ENCODE data around the gene USP24.
"Not testable (repeated sequence)": the region's sequence is repeated elsewhere in the genome, so short reads cannot be mapped to it uniquely, and the experiment has no call there.

Gene USP24

GRCh38 chr1:55199735-55200134 is 15.4 kb downstream of the USP24 start:
- not testable (repeated sequence) for DNase-seq; H3K4me3 ChIP-seq (ENCODE audit: insufficient read depth, low read depth, low read length, poor library complexity, severe bottlenecking); H3K36me3 ChIP-seq (ENCODE audit: control insufficient read depth, insufficient read depth, low read length); H3K27me3 ChIP-seq (replicated peaks; ENCODE audit: control insufficient read depth, insufficient read depth, low read length, poor library complexity, severe bottlenecking); H3K9me3 ChIP-seq (ENCODE audit: control insufficient read depth, low read length); H3K27ac ChIP-seq (ENCODE audit: insufficient read depth, low read length, poor library complexity, severe bottlenecking)
- H3K4me1 ChIP-seq (ENCODE audit: control insufficient read depth, insufficient read depth, low read length, poor library complexity, severe bottlenecking), result peaks cover 16% of the 10 kb centered on the region

GRCh38 chr1:55198044-55198443 is 17.1 kb downstream of the USP24 start:
- H3K4me3 ChIP-seq (ENCODE audit: insufficient read depth, low read depth, low read length, poor library complexity, severe bottlenecking), result no peak overlapping the region

GRCh38 chr1:55197099-55197498 is 18.1 kb downstream of the USP24 start:
- DNase-seq, result no peak
- Histone ChIP-seq H3K27ac (ENCODE audit: insufficient read depth, low read length, poor library complexity, severe bottlenecking) (no peak overlapping the region), H3K9me3 (ENCODE audit: control insufficient read depth, low read length) (no peaks in the 10 kb centered on the region), H3K27me3 (replicated peaks; ENCODE audit: control insufficient read depth, insufficient read depth, low read length, poor library complexity, severe bottlenecking) (no peaks in the 10 kb centered on the region), H3K4me1 (ENCODE audit: control insufficient read depth, insufficient read depth, low read length, poor library complexity, severe bottlenecking) (peaks cover 10% of the 10 kb centered on the region), H3K4me3 (ENCODE audit: insufficient read depth, low read depth, low read length, poor library complexity, severe bottlenecking) (no peak overlapping the region), H3K36me3 (ENCODE audit: control insufficient read depth, insufficient read depth, low read length) (no peaks in the 10 kb centered on the region)

More at GRCh38 chr1:55198044-55198443, 17.1 kb downstream of the USP24 start:
- H3K27ac ChIP-seq (ENCODE audit: insufficient read depth, low read length, poor library complexity, severe bottlenecking), result no peak overlapping the region
- H3K9me3 ChIP-seq (ENCODE audit: control insufficient read depth, low read length), result no peaks in the 10 kb centered on the region
- no peak for DNase-seq
- H3K4me1 ChIP-seq (ENCODE audit: control insufficient read depth, insufficient read depth, low read length, poor library complexity, severe bottlenecking), result peaks cover 9% of the 10 kb centered on the region
- no peaks in the 10 kb centered on the region for H3K36me3 ChIP-seq (ENCODE audit: control insufficient read depth, insufficient read depth, low read length)
- no peaks in the 10 kb centered on the region for H3K27me3 ChIP-seq (replicated peaks; ENCODE audit: control insufficient read depth, insufficient read depth, low read length, poor library complexity, severe bottlenecking)

GRCh38 chr1:55196433-55197035 is 18.6 kb downstream of the USP24 start:
- no peak for DNase-seq
- no peak overlapping the region for H3K4me3 ChIP-seq (ENCODE audit: insufficient read depth, low read depth, low read length, poor library complexity, severe bottlenecking)
- H3K9me3 ChIP-seq (ENCODE audit: control insufficient read depth, low read length), result no peaks in the 10 kb centered on the region
- no peak overlapping the region for H3K27ac ChIP-seq (ENCODE audit: insufficient read depth, low read length, poor library complexity, severe bottlenecking)
- H3K4me1 ChIP-seq (ENCODE audit: control insufficient read depth, insufficient read depth, low read length, poor library complexity, severe bottlenecking), result peaks cover 10% of the 10 kb centered on the region
- H3K36me3 ChIP-seq (ENCODE audit: control insufficient read depth, insufficient read depth, low read length), result no peaks in the 10 kb centered on the region
- H3K27me3 ChIP-seq (replicated peaks; ENCODE audit: control insufficient read depth, insufficient read depth, low read length, poor library complexity, severe bottlenecking), result no peaks in the 10 kb centered on the region

- H3K9me3 ChIP-seq (ENCODE audit: control insufficient read depth, low read length), result no peaks in the 10 kb centered on the region
- no peak for DNase-seq
- H3K4me3 ChIP-seq (ENCODE audit: insufficient read depth, low read depth, low read length, poor library complexity, severe bottlenecking), result no peak overlapping the region
- H3K4me1 ChIP-seq (ENCODE audit: control insufficient read depth, insufficient read depth, low read length, poor library complexity, severe bottlenecking), result peaks cover 10% of the 10 kb centered on the region
- no peaks in the 10 kb centered on the region for H3K27me3 ChIP-seq (replicated peaks; ENCODE audit: control insufficient read depth, insufficient read depth, low read length, poor library complexity, severe bottlenecking)
- H3K36me3 ChIP-seq (ENCODE audit: control insufficient read depth, insufficient read depth, low read length), result no peaks in the 10 kb centered on the region
- H3K27ac ChIP-seq (ENCODE audit: insufficient read depth, low read length, poor library complexity, severe bottlenecking), result no peak overlapping the region
Measured at GRCh38 chr1:55195521-55196233, 19.5 kb downstream of the USP24 start.

- no peak for DNase-seq
- H3K4me1 ChIP-seq (ENCODE audit: control insufficient read depth, insufficient read depth, low read length, poor library complexity, severe bottlenecking), result peaks cover 10% of the 10 kb centered on the region
- no peaks in the 10 kb centered on the region for H3K36me3 ChIP-seq (ENCODE audit: control insufficient read depth, insufficient read depth, low read length)
- H3K27me3 ChIP-seq (replicated peaks; ENCODE audit: control insufficient read depth, insufficient read depth, low read length, poor library complexity, severe bottlenecking), result no peaks in the 10 kb centered on the region
- H3K27ac ChIP-seq (ENCODE audit: insufficient read depth, low read length, poor library complexity, severe bottlenecking), result no peak overlapping the region
- H3K9me3 ChIP-seq (ENCODE audit: control insufficient read depth, low read length), result no peaks in the 10 kb centered on the region
- H3K4me3 ChIP-seq (ENCODE audit: insufficient read depth, low read depth, low read length, poor library complexity, severe bottlenecking), result no peak overlapping the region
Measured at GRCh38 chr1:55194851-55195250, 20.3 kb downstream of the USP24 start.

GRCh38 chr1:55192093-55192492 is 23.1 kb downstream of the USP24 start:
- no peaks in the 10 kb centered on the region for H3K9me3 ChIP-seq (ENCODE audit: control insufficient read depth, low read length)
- H3K4me1 ChIP-seq (ENCODE audit: control insufficient read depth, insufficient read depth, low read length, poor library complexity, severe bottlenecking), result peaks cover 3% of the 10 kb centered on the region
- H3K4me3 ChIP-seq (ENCODE audit: insufficient read depth, low read depth, low read length, poor library complexity, severe bottlenecking), result no peak overlapping the region

GRCh38 chr1:55191219-55191952 is 23.8 kb downstream of the USP24 start:
- H3K4me1 ChIP-seq (ENCODE audit: control insufficient read depth, insufficient read depth, low read length, poor library complexity, severe bottlenecking); H3K27ac ChIP-seq (ENCODE audit: insufficient read depth, low read length, poor library complexity, severe bottlenecking); H3K36me3 ChIP-seq (ENCODE audit: control insufficient read depth, insufficient read depth, low read length): not testable (repeated sequence)

More at GRCh38 chr1:55192093-55192492, 23.1 kb downstream of the USP24 start:
- Histone ChIP-seq H3K27me3 (replicated peaks; ENCODE audit: control insufficient read depth, insufficient read depth, low read length, poor library complexity, severe bottlenecking) (no peaks in the 10 kb centered on the region), H3K36me3 (ENCODE audit: control insufficient read depth, insufficient read depth, low read length) (no peaks in the 10 kb centered on the region), H3K27ac (ENCODE audit: insufficient read depth, low read length, poor library complexity, severe bottlenecking) (no peak overlapping the region)
- DNase-seq, result no peak

GRCh38 chr1:55190109-55190508 is 25.1 kb downstream of the USP24 start:
- no peak for DNase-seq
- Histone ChIP-seq H3K27ac (ENCODE audit: insufficient read depth, low read length, poor library complexity, severe bottlenecking) (no peak overlapping the region), H3K4me3 (ENCODE audit: insufficient read depth, low read depth, low read length, poor library complexity, severe bottlenecking) (no peak overlapping the region), H3K36me3 (ENCODE audit: control insufficient read depth, insufficient read depth, low read length) (no peaks in the 10 kb centered on the region), H3K9me3 (ENCODE audit: control insufficient read depth, low read length) (no peaks in the 10 kb centered on the region), H3K27me3 (replicated peaks; ENCODE audit: control insufficient read depth, insufficient read depth, low read length, poor library complexity, severe bottlenecking) (no peaks in the 10 kb centered on the region), H3K4me1 (ENCODE audit: control insufficient read depth, insufficient read depth, low read length, poor library complexity, severe bottlenecking) (peaks cover 3% of the 10 kb centered on the region)

More at GRCh38 chr1:55191219-55191952, 23.8 kb downstream of the USP24 start:
- not testable (repeated sequence) for DNase-seq; H3K4me3 ChIP-seq (ENCODE audit: insufficient read depth, low read depth, low read length, poor library complexity, severe bottlenecking); H3K27me3 ChIP-seq (replicated peaks; ENCODE audit: control insufficient read depth, insufficient read depth, low read length, poor library complexity, severe bottlenecking); H3K9me3 ChIP-seq (ENCODE audit: control insufficient read depth, low read length)

GRCh38 chr1:55188909-55189308 is 26.3 kb downstream of the USP24 start:
- H3K36me3 ChIP-seq (ENCODE audit: control insufficient read depth, insufficient read depth, low read length), result no peaks in the 10 kb centered on the region
- no peak for DNase-seq
- no peak overlapping the region for H3K27ac ChIP-seq (ENCODE audit: insufficient read depth, low read length, poor library complexity, severe bottlenecking)
- no peaks in the 10 kb centered on the region for H3K27me3 ChIP-seq (replicated peaks; ENCODE audit: control insufficient read depth, insufficient read depth, low read length, poor library complexity, severe bottlenecking)
- peaks cover 3% of the 10 kb centered on the region for H3K9me3 ChIP-seq (ENCODE audit: control insufficient read depth, low read length)
- H3K4me1 ChIP-seq (ENCODE audit: control insufficient read depth, insufficient read depth, low read length, poor library complexity, severe bottlenecking), result peaks cover 3% of the 10 kb centered on the region
- H3K4me3 ChIP-seq (ENCODE audit: insufficient read depth, low read depth, low read length, poor library complexity, severe bottlenecking), result no peak overlapping the region
